Stimulated activated CD8-positive, alpha-beta memory T cell treated with anti-CD3 and anti-CD28 coated beads, Interleukin-12 subunit alpha, Interleukin-12 subunit beta, amount 100 ng/mL, for 24 hours (primary cell): ENCODE data around the gene H2BW2.
"Not testable (repeated sequence)": the region's sequence is repeated elsewhere in the genome, so short reads cannot be mapped to it uniquely, and the experiment has no call there.

ENCODE experiments used
- DNase-seq: peaks from one replicate; pipeline ENCODE4 v3.0.0-alpha.2; 2020; ENCODE audit errors: extremely low read depth

H2BW2 gene

DNA sequence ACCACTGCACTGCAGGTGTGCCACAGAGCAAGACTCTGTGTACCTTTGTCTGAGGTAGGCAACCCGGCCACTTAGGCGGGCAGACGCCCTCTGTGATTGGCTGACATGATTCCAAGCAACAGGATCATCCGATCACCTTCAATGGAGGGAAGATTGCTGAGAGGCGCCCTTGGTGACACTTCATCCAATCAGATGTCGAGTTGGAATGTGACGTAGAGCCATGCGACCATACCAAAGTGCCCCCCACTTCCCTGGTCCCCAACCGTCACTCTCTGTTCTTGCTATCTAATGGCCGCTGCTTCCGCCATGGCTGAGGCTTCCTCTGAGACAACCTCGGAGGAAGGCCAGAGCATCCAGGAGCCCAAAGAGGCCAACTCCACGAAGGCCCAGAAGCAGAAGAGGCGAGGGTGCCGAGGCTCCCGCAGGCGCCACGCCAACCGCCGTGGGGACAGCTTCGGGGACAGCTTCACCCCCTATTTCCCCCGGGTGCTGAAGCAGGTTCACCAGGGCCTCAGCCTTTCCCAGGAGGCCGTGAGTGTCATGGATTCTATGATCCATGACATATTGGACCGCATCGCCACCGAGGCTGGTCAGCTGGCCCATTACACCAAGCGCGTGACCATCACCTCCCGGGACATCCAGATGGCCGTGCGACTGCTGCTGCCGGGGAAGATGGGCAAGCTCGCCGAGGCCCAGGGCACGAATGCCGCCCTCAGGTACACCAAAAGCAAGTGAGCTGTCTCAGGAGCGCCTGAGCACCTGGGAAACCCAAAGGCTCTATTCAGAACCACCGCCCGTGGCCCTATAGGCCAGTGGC, at the start of gene H2BW2:
Gene H2BW2, plus strand, starts transcription at position 268 of the 817 bp plus-strand sequence. Its CDS starts 39 bp downstream, at position 307.
- no peak for DNase-seq

DNA sequence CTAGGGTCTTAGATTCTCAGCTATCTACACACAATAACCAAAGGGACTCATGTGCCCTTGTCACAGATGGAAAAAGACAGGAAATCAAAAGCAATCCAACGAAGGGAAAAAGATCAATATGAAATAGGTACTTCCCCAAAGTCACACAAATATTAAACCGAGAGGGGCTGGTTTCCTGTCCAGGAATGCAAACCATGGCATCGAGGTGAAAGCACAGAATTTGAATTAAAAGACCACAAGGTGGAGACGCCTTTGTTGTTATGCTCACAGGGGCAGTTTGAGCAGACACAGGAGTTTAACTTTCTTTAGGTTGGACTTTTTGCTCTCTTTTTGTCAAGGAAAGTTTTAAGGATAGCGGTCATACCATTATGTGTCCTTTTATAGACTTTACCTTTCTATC, 40.5 kb upstream of the H2BW2 start:
- no peak for DNase-seq

DNA sequence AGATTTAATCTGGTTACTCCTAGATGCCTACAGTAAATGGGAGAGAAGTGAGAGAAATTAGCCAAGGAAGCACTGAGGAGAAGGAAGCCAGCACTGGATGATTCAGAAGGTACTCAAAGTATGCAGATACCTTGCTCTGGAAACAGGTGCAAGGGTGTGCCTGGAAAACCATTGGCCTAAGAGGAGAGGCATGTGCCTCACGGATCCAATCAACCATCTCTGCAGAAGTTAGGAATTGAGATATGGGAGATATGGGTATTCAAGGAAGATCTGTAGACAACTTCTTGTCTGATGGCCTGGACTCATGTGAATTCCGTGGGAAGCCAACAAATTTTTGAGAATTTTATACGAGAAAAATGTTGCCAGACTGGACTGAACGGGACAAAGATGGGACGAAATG, 30.9 kb upstream of the H2BW2 start:
- no peak for DNase-seq

DNA sequence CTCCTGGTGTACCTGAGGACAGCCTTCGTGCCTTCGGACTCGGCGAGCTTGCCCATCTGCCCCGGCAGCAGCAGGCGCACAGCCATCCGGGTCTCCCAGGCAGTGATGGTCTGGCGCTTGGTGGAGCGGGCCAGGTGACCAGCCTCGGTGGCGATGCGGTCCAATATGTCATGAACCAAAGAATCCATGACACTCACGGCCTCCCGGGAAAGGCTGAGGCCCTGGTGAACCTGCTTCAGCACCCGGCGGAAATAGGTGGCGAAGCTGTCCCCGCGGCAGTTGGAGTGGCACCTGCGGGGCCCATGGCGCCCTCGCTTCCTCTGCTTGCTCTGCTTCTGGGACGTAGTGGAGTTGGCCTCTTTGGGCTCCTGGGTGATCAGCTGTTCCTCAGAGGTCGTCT, 26.6 kb upstream of the H2BW2 start:
- no peak for DNase-seq

DNA sequence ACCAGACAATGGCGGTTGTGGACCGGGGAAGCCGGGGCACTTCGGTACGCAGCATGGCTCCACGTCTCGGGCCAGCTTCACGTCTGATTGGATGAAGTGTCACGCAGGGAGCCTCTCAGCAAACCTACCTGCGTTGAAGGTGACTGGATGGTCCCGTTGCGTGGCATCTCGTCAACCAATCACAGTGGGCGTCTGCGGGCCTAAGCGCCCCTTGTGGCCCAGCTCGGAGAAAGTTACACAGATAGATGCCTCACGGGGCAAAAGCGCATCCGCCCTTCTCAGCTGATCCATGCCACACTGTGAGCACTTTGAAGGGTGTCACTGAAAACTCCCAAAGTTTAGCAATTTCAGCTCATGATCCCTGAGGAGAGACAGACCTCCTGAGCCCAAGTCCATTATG, 26.1 kb upstream of the H2BW2 start, which contains the start of gene H2BW1:
Gene H2BW1, minus strand, starts transcription at position 103 of the 400 bp plus-strand sequence. CDS start 132 bp downstream, outside the sequence.
- DNase-seq = no peak

DNA sequence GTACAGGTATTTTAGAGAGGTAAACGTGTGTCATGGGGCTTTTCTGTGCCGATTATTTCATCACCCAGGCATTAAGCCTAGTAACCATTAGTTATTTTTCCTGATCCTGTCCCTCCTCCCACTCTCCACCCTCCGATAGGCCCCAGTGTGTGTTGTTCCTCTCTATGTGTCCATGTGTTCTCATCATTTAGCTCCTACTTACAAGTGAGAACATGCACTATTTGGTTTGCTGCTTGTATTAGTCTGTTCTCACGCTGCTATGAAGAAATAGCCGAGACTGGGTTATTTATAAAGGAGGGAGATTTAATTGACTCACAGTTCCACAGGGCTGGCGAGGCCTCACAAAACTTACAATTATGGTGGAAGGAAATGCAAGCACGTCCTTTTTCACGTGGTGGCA, 24.2 kb upstream of the H2BW2 start:
- not testable (repeated sequence) for DNase-seq

DNA sequence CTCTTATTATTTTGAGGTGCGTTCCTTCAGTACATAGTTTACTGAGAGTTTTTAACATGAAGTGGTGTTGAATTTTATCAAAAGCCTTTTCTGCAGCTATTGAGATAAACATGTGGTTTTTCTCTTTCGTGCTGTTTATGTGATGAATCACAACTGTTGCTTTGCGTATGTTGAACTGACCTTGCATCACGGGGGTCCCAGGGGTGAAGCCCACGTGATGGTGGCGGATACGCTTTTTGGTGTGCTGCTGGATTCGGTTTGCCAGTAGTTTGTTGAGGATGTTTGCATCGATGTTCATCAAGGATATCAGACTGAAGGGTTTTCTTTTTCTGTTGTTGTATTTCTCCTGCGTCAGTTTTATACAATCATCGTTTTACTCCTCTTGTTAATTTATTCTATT, 21.6 kb upstream of the H2BW2 start:
- DNase-seq = no peak

DNA sequence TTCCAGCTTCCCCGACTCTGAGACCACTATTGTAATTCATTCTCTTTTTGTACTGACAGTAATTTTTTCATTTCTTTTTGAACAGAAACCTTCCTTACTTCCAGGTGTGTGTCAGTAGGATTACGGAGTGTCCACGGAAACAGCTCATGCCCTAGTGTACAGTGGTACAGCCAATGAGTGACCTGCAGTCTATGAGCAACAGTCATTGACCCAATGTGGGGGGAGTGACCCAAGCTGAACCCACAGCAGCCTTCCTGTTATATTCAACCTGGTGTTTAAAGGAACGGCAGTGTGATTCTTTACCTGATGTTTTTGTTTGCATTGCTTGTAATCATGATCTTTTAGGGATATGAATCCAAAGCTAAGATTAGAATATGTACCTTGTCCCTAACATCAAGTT, 1.2 kb downstream of the H2BW2 start:
- DNase-seq = no peak

DNA sequence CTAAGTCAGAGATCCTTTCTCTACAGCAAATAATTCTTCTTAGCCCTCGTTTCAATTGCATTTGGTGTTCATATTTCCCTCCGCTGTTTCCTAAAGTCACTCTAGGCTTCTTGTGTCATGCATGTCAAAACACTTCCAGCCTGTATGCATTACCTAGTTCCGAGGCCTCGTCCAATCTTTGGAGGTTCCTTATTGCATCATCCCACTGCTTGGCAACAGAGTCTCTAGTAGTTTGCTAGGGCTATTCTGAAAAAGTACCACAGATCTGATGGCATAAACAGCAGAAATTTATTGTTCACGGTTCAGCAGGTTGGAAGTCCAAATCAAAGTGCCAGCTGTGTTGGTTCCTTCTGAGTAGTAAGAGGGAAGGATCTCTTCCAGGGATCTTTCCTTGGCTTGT, 5.9 kb downstream of the H2BW2 start:
- no peak for DNase-seq

DNA sequence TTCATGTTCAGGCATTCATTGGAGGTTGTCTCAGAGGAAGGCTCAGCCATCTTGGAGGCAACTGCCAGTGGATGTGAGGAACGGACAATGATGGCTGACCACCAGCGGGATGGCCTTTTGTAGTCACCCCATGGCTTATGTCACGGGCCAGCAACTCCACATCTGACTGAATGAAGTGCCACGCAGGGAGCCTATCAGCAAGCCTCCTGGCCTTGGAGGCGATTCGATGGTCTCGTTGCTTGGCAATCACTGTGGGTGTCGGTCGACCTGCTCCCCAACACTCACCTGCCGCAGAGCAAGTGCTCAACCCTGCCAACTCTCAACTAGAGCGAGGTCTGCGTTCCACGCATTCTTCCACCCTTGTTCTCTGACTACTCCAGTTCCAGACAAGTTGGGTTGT, 7.4 kb downstream of the H2BW2 start:
- DNase-seq = no peak

DNA sequence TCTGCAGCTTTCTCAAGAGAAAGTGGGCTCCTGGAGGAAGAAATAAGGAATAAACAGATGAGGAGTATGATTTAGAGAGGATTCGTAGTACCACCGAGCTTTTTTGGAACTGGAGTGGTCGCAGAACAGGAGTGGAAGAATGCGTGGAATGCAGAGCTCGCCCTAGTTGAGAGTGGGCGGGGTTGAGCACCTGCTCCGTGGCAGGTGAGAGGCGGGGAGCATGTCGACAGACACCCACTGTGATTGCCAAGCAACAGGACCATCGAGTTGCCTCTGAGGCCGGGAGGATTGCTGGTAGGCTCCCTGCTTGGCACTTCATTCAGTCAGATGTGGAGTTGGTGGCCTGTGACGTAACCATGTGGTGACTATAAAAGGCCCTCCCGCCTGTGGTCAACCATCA, 15.2 kb downstream of the H2BW2 start:
- DNase-seq = not testable (repeated sequence)

DNA sequence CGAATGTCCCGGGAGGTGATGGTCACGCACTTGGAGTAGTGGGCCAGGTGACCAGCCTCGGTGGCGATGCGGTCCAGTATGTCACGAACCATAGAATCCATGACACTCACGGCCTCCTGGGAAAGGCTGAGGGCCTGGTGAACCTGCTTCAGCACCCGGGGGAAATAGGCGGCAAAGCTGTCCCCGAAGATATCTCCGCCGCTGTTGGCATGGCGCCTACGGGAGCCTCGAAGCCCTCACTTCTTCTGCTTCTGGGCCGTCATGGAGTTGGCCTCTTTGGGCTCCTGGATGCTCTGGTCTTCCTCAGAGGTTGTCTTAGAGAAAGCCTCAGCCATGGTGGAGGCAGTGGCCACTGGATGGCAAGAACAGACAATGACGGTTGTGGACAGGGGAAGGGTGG, 22.9 kb downstream of the H2BW2 start:
- DNase-seq = not testable (repeated sequence)

DNA sequence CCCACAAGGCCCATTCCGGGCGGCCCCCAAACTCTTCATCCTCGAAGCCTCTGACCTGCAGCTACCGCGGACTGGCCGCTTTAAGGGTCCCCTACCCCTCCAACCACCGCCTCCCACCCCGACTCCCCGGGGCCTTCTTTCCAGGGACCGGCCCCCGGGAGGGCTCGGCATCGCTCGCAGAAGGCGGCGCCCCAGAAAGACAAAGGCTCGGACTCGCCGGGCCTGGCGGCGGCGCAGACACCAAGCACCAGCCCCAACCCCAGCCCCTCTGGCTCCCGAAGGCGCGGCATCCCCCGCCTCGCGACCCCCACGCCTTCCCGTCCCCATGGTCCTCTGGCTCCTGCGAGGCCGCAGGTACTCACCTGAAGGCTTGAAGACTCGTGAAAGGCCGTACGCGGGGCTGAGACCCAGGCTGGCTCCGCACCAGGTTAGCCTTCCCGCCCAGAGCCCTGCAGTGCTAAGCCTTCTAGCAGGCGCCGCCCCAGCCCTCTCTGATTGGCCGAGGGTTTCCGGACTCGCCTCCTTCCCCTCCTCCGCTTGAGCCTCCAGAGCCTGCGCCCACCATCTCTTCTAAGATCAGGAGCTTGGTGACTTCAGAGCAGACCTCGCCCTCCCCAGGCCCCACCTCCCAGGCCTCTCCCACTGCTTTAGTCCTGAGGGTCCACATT, 36.2 kb downstream of the H2BW2 start, which contains the start of gene TMSB15C:
Gene TMSB15C, minus strand, starts transcription at position 459 of the 668 bp plus-strand sequence.
- DNase-seq = not testable (repeated sequence)

DNA sequence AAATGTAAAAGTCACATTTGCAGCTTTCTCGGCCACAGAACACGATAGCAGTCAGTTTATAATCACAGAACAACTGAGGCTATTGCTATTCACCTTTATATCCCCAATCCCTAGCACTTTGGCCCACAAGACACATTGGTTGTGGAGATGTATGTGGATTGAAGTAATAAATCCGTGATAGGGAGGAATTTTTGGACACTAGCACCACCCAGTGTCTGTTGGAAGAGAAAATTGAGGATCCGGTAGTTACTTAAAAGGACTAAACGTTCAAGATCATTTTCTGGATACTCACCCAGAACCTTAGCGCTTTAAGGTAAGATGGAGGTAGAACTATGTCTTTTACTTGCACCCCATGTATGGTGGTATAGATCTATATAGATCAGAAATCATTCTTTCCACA, 38.1 kb downstream of the H2BW2 start:
- DNase-seq = not testable (repeated sequence)

DNA sequence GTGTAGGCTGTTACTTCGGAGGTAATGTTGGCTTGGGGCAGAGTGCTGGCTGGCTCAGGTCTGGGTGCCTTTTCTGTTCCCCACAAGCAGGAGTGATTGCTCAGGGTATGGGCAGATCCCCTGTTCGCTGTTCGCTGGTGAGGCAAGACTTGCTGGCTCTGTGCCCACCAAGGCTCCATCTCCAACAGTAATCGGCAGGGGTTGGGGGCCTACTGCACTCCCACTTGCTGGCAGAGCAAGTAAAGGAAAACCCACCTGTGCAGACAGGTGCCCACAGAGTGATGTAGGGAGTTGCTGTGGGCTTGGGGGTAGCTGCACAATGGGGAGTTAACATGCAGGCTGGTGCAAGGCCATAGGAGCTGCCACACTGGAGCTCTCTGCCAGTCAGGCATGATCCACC, 44.3 kb downstream of the H2BW2 start:
- DNase-seq = no peak

DNA sequence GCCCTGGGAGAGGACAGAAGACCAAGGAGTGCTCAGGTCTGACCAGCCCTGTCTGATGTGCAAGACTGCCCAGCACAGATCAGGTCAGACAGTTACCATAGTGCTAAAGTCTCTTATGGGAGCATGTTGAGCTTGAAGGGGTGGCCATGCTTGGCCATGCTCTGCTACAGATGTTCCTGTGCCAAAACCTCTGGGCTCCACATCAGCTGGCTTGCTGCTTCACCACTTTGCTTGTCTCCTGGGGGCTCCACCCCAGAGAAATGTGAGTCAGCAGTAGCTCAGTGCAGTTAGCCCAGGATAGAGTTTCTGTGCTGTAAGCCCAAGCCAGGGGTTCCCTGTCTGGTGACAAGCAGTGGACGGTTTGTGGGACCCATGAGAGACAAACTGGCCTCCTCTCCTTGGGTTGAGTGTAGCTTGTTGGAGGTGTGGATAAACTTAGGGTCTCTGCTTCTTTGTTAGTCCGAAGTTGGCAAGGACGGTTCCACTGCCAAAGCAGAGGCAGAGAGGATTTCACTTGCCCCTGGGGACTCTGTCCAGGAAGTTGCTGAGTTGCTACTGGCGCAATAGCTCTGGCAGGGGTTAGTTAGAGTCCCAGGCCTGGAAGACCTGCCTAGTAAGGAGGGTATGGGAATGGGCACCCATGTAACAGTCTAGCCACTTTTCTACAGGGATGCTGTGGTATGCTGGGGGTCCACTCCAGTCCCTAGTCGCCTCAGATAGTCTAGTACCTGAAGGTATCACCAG, 45.0 kb downstream of the H2BW2 start:
- DNase-seq = no peak

DNA sequence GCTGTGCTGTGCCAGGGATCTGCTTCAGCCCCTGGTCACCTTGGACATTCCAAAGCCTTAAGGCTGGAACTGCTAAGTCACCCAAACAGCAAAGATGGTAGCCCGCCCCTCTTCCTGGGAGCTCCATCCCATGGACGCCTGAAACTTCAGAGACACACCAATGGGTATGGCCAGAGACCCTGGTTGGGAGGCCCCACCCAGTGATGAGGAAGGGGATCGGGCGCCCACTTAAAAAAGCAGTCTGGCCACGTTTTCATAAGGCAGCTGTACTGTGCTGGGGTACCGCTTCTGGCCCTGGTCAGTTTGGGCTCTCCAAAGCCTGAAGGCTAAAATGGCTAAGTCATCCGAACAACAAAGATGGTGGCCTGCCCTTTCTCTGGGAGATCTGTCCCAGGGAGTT, 45.7 kb downstream of the H2BW2 start:
- DNase-seq = no peak

DNA sequence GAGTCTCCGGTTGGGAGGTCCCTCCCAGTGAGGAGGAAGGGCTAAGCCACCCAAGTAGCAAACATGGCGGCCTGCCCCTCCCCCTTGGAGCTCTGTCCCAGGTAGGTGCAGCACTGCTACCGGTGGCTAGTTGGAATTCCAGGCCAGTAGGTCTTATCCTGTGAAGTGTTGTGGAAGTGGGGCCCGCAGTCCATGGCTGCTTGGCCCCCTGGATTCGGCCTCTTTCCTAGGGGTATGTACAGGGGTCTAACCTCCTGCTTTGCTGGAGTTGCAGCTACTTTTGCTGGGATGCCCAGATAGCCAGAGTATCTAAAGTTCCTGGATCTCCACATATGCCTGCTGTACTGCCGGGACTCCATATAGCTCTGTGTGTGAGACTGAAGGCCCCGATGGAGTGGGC, 46.2 kb downstream of the H2BW2 start:
- DNase-seq = no peak
